ENCODE measurements around the gene TGIF1.

DNA sequence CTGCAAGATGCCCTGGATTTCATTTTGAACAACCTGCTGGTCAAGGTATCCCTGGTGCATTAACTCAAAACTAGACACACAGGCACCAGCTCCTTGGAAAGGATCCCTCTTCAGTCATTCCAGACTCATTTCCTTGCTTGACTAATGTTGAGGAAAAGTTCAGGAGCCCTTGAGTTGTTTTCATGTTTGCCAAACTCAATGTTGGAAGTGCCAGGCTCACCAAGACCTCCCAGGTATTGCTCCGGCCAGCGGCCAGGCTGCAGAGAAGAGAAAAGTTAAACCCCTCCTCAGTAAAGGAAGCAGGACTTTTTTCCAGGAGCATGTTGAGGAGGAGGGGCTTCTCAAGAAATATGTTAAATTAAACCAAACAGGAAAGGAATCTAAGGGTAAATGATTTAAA lies 42.7 kb downstream of the TGIF1 start:
- no peak for TF ChIP-seq ELF4 (IDR thresholded peaks at IDR 0.05)
- TF ChIP-seq FOXK2 (IDR thresholded peaks at IDR 0.05) = no peak
- TF ChIP-seq TARDBP (IDR thresholded peaks at IDR 0.05) = no peak
- TF ChIP-seq BHLHE40 (IDR thresholded peaks at IDR 0.05; ENCODE audit: borderline replicate concordance) = no peak
- no peak for TF ChIP-seq FOXA1 (IDR thresholded peaks at IDR 0.05)
- TF ChIP-seq L3MBTL2 (conservative IDR thresholded peaks at IDR 0.05) = no peak
- no peak for TF ChIP-seq HDGF (IDR thresholded peaks at IDR 0.05; ENCODE audit: borderline replicate concordance)
- TF ChIP-seq FOXM1 (IDR thresholded peaks at IDR 0.05; ENCODE audit: borderline replicate concordance) = no peak

All from HEK293T (cell line).